ENCODE measurements around the gene GAS6. TPM values are rescaled to one million over a fixed set of nuclear protein-coding genes. Genes with fewer than 3 reads are reported as not detected.
A peak's percentile ranks its signal among the peaks of the same experiment; 100 is the strongest.

GAS6 gene
- total and polyA plus RNA-seq, 2 experiments from 2014 or later: 91.8 to 112 TPM

DNA sequence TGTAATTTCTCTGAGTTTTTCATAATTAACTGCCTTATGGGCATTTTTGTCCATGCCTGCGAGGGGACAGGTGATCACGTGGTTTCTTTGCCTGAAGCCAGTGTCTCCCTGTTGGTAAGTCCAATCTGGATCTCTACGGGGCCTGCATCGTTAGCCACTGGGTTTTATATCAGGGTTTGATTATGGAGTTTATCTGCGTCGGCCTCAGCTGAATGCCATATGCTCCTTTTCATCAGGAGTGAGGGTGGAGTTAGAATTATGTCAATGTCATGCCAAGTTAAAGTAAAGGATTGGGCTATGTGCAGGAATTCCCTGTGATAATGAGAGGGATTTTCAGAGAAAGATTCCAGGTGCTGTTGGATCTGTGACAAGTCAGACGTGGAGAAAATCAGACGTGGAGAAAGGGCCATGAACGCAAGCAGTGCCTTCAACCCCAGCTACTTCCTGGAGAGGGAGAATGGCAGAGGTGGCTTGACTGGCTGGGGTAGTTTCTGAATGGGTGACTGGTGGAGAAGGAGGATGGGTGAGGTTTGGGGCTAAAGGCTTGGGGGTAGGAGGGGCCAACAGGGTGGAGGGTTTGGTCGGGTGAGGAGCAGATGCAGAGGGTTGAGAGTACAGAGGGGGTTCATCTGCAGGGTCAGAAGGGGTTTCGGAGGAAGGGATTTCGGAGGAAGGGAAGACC, 80.5 kb downstream of the GAS6 start:
- Histone ChIP-seq H3K27me3 (peaks cover 16% of the 10 kb centered on the region), H3K4me3 (no peak overlapping the region), H3K9me3 (ENCODE audit: low read depth) (no peaks in the 10 kb centered on the region), H3K36me3 (no peaks in the 10 kb centered on the region), H3K27ac (no peak overlapping the region), H3K4me1 (ENCODE audit: low read depth) (no peaks in the 10 kb centered on the region)
- TF ChIP-seq, protein P1, sequence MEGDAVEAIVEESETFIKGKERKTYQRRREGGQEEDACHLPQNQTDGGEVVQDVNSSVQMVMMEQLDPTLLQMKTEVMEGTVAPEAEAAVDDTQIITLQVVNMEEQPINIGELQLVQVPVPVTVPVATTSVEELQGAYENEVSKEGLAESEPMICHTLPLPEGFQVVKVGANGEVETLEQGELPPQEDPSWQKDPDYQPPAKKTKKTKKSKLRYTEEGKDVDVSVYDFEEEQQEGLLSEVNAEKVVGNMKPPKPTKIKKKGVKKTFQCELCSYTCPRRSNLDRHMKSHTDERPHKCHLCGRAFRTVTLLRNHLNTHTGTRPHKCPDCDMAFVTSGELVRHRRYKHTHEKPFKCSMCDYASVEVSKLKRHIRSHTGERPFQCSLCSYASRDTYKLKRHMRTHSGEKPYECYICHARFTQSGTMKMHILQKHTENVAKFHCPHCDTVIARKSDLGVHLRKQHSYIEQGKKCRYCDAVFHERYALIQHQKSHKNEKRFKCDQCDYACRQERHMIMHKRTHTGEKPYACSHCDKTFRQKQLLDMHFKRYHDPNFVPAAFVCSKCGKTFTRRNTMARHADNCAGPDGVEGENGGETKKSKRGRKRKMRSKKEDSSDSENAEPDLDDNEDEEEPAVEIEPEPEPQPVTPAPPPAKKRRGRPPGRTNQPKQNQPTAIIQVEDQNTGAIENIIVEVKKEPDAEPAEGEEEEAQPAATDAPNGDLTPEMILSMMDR (IDR thresholded peaks at IDR 0.05; ENCODE audit: low read depth, low read length): no peak
- no peak for DNase-seq (ENCODE audit: low read depth in 1 of 2, low spot score in 1 of 2)

DNA sequence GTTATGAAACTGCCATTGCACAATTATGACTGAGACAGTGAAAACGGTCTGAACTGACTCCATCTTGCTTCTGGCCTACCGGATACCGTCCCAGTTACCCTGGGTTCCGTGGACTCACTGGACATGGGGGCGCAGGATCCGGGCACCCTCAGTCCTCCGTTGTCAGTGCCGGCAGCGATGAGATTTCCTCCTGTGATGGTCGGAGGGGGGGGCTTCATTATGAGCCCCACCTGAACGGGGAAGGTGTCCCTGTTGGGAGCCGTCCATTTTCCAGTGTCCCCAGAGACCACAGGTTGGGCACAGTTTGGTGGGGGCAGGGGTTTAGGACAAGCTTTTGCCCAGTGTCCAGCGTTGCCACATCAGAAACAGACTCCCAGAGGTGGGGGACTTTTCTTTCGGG, 81.4 kb downstream of the GAS6 start:
- Histone ChIP-seq H3K36me3 (no peaks in the 10 kb centered on the region), H3K4me3 (no peak overlapping the region), H3K27me3 (peaks cover 20% of the 10 kb centered on the region), H3K27ac (no peak overlapping the region), H3K9me3 (ENCODE audit: low read depth) (no peaks in the 10 kb centered on the region), H3K4me1 (ENCODE audit: low read depth) (no peaks in the 10 kb centered on the region)
- no peak for DNase-seq (ENCODE audit: low read depth in 1 of 2, low spot score in 1 of 2)
- TF ChIP-seq, protein P1 (IDR thresholded peaks at IDR 0.05; ENCODE audit: low read depth, low read length): no peak

DNA sequence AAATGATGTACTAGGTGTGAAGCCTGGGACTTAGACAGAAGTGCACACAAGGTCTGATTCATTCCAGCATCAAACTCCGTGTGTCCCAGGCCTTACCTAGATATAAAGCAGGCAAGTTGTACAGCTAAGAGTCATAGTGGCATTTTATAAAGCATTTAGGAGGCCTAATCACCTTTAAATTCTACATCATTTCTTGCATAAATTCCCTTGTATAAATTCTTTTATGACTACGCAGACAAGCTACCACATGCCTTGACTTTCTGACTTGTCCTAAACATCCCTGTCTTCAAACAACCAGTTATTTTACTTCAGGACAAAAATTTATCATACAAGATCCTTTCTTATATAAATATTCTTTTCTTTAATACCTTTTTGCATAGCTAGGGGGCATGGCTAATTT, 82.3 kb downstream of the GAS6 start:
- Histone ChIP-seq H3K4me1 (ENCODE audit: low read depth) (no peaks in the 10 kb centered on the region), H3K27me3 (peaks cover 20% of the 10 kb centered on the region), H3K36me3 (no peaks in the 10 kb centered on the region), H3K4me3 (no peak overlapping the region), H3K27ac (no peak overlapping the region), H3K9me3 (ENCODE audit: low read depth) (no peaks in the 10 kb centered on the region)
- no peak for DNase-seq (ENCODE audit: low read depth in 1 of 2, low spot score in 1 of 2)
- TF ChIP-seq, protein P1 (IDR thresholded peaks at IDR 0.05; ENCODE audit: low read depth, low read length): no peak

DNA sequence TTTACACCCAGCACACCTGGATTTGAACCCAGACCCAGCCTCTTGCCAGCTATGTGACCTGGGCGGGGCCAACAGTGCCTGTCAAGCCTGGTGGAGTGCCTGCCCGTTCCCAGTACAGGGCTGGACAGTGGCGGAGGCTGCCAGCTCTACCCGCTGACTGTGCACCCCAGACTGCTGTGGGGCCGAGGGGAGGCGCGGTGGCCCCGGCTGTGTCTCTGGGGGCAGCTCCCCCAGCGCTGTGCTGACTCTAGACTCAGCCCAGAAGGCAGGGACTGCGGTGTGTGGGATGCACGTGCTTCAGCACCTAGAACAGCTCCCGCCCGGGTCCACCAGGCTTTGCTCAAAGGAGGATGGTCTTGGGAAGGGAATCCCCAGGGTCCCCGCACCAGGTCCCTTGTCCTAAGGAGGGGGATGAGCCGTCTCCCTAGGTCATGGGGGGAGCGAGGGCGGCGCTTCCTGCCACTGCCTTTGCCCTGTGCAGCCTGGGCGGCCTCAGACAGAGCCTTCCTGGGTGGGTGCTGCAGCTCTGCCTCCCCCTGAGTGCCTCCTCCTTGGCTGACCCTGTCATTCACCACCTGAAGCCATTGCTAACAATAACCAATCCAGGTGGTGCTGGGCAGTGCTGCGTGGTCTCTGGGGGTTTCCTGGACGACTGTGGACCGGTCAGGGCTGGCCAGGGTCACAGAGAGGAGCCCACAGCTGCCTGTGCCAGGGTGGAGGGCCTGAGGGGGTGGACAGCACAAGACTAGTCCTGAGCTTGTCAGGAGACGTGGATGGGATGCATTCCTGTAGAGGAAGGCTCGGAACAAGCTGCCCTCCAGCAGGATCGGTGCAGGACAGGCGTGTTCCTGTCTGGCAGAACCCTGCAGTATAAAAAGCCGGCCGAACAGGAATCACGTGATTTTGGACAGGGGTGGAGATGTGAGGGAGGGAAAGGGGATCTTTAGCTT, 86.3 kb downstream of the GAS6 start:
- H3K4me3 ChIP-seq: no peak overlapping the region
- peak; percentile 44 to 81 for DNase-seq (ENCODE audit: low read depth in 1 of 2, low spot score in 1 of 2)
- H3K36me3 ChIP-seq: no peaks in the 10 kb centered on the region
- H3K9me3 ChIP-seq (ENCODE audit: low read depth): no peaks in the 10 kb centered on the region
- no peaks in the 10 kb centered on the region for H3K4me1 ChIP-seq (ENCODE audit: low read depth)
- H3K27me3 ChIP-seq: peaks cover 20% of the 10 kb centered on the region
- TF ChIP-seq, protein P1 (IDR thresholded peaks at IDR 0.05; ENCODE audit: low read depth, low read length): no peak
- no peak overlapping the region for H3K27ac ChIP-seq

DNA sequence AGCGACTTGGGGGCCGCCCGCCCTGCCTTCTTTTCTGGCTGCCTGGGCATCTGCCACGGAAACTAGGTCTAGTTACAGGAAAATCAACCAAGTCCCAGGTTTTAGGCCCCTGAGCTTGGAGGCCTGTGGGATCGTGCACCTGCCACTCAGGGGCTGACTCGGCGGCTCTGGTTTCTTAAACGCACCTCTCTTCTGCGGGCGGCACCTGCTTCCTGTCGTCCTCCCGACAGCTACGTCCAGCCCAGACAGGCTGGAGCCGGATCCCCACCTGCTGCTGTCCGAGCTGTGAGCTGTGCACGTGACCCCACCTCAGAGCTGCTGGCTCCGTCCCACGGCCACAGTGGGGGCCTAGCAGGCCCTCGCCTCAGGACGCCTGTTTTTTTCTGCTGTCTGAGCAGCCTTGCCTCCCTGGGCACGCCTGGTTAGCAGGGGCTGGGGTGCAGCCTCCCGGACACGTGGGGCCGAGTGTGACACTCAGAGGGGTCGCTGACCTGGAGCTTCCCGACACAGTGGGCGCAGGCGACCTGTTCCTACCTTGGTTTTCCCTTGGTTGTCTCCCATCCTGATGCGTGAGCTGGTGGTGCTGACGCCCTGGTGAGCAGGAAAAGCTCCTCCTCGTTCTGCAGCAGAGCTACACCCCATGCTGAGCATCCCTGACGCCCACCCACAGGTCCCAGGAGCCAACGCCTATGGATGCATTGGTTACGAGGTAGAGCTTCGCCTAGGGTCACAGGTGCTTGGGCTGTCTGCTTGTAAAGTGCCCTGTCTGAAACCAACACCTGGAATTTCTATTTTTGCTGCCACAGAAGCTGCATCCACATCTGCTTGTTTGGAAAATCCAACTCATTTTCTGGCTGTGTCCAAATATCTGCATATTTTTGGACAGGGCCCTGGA, 87.4 kb downstream of the GAS6 start:
- H3K36me3 ChIP-seq: no peaks in the 10 kb centered on the region
- no peak for DNase-seq (ENCODE audit: low read depth in 1 of 2, low spot score in 1 of 2)
- H3K27me3 ChIP-seq: peaks cover 18% of the 10 kb centered on the region
- TF ChIP-seq, protein P1 (IDR thresholded peaks at IDR 0.05; ENCODE audit: low read depth, low read length): no peak
- no peaks in the 10 kb centered on the region for H3K9me3 ChIP-seq (ENCODE audit: low read depth)
- no peak overlapping the region for H3K4me3 ChIP-seq
- H3K27ac ChIP-seq: no peak overlapping the region
- H3K4me1 ChIP-seq (ENCODE audit: low read depth): no peaks in the 10 kb centered on the region
